Tongue (tissue), 2 donors: Measurements from ENCODE around the gene LINGO1. TPM values are rescaled to one million over a fixed set of nuclear protein-coding genes. Genes with fewer than 3 reads are reported as not detected.

Experiments
- DNase-seq: peaks from one replicate; pipeline ENCODE4 v3.0.0-alpha.2; 2015
- total RNA-seq: library from RNA; depleted of rRNA; stranded (reverse); fragments of >200 nt; gene quantifications from one replicate; pipeline ENCODE4 v1.2.3, GENCODE V29; 2014

The LINGO1 gene
- total RNA-seq, 1 donor from 2014 or later = 2.9 TPM

DNA sequence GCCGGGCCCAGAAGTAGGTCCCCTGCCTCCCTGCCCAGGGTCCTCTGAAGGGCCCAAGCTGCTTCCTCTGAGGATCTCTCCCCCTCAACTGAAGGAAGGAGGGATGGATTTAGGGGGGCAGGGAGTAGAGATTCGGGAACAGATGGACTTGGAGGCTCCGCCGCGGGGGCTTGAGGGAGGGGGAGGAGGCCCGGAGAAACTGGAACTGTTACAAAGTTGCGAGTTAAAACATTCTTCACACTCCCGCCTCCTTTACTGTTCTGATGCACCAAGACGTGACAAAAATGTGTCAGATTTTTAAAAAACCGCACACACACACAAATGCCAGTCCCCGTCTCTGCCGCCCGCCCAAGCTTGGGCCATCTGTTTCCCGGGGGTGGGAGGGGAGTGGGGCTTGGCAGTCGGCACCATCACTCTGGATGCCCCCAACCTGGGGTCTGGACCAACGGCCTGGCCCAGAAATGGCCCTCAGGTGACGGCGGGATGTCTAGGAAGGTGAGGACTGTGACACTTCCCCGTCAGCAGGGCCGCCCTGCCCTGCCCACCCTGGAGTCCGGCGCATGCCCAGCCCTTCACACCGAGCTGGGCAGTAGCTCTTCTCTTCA, 25.0 kb upstream of the LINGO1 start:
- peak; percentile 66 for DNase-seq

DNA sequence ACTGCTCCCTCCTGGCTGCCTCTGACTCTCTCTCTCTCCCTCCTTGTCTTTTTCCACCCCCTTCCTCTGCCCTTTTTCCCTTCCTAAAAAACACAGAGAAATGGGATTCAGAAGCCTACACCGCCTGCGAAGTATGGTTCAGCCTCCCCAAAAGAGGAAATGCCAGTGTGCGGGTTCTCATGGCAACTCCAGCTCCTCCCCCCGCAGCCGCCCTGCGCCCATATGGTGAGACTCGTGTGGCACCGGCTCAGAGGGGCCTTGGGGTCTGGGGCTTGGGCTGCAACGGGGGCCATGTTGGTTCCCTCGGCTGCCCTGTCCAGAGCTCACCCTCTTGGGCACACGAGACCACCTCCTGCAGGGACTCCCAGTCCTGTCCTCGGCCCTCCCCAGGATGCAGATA, 23.6 kb upstream of the LINGO1 start:
- no peak for DNase-seq

DNA sequence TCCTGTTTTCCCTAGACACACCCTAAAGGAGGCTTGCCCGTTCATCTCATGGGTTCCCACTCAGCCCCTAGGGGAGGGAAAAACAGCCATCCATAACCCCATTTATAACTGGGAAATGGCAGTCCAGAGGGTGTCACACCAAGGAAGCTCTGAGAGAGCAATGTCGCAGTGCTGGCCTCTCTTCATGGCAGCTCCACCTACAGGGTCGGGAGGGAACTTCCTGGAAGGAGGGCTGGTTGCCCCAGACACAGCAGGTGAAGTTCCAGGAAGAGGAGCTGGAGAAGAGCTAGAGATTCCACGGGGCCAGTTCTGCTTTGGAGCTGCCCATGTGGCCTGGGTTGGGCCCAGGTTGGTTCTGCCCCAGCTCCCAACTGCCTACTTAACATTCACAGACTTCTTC, 22.3 kb upstream of the LINGO1 start:
- no peak for DNase-seq

DNA sequence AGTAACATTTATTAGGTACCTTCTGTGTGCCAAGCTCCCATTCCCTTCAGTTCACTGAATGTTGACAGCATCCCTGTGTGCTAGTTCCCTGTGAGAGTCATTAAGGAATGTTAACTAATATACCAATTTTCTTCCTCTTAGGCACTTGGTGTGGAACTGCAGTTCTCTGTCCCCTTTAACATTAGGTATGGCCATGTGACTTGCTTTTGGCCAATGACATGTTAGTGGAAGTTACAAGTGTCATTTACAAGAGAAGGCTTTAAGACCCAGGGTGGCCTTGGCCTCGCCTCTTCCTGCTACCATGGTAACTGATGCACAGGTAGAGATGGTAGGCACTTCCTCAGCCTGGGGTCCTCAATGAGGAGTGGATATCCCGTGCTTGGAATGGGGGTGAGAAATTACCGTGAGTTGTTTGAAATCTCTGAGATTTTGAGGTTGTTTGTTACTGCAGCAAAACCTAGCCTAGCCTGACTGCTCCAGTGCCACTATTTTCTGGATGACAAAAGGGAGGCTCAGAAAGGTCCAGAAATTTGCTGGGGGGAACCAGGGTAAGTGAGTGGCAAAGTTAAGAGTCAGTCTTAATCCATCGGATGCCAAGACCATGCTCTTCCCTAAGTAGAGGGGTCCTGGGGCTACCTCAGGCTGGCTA, 21.2 kb upstream of the LINGO1 start:
- no peak for DNase-seq

DNA sequence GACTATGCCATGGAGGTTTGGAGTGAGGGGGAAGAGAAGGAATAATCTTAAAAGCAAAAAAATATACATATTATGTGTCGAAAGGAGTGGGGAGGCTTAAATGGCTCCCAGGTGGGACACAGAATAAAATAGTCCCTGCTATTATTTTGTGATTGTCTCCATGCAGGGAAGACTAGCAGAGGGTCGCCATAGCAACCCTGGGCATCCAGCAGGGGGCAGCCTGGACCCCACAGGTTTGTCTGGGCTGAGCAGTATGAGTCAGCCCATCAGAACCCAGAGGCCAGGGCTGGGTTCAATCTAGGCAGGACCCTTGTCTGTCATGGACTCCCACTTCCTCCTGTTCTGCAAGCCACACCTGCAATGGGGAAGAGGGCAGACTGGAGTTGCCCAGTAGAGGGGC, 17.6 kb upstream of the LINGO1 start:
- no peak for DNase-seq

DNA sequence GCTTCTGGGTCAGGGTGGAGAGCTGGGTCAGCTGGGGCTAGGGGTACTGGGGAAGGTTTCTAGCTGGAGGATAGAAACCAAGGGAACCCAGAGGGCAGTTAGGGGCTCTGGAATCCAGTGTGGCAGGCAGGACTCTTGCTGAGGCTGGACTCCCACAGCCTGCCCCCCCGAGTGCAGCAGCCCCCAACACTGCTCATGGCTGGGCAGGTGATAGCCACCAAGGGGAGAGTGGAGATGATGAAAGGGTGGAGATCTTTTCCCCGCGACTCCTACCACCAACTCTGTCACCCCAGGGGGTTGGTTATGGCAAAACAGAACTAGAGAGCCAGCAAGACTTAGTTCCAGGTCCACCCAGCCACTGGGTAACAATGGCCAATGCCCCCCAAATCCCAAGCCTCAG, 16.9 kb upstream of the LINGO1 start:
- DNase-seq = no peak

DNA sequence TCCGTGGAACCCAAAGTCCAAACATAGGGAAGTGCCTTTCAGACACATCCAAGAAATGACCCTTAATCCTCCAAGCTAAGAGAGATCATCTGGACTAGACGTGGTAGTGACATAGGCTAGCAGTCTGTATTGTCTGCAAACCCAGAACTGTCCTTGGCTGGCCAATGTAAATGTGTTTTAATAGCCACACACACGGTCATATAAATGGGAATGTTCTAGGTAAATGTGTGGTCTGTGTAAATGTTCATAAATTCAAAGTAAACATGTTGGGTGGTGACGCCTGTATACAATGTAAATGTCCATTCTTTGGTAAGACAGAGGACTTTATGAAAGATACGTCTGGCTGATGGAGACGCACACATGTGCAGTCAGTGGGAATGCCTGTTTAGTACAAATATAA, 16.3 kb upstream of the LINGO1 start:
- no peak for DNase-seq

DNA sequence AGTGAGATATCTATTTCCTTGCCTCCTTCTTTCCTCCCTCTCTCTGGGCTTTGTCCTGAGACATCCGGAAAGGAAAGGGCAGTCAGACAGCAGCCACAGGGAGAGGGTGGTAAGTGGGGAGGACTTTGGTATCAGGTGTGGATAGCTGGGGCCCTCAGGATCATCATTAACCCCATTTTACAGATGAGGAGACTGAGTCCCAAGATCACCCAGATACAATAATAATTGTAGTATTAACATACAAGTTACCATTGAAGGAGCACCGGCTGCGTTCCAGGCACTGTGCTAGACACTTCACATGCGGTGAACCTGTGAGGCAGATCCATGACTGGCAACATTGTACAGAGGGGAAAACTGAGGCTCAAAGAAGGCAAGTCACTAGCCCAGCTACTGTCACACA, 15.2 kb upstream of the LINGO1 start:
- no peak for DNase-seq

DNA sequence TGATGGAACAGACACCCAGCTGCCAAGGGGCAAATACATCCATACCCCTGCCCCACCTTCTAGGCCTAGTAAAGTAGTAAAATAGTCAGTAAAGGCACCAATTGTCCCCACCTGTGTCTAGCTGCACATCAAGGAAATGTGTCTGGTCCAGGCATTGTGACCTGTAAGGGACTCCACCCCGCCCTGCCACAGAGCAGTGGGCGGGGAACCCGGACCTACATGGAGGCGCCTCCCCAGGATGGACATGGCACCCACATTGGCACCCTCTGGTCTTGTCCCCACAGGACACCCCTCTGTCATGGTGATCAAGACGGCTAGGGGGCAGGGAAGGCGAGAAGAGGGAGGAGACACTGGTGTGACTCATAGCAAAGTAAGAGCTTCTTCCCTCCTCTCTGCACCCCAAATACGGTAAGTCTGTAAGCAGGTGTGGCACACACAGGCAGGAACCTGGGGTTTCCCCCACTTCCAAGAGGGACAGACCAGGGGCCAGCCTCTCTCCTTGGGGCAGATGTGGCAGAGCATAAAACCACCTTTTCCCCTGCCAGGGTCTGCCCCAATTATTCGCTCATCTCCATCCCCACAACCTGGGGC, 13.5 kb upstream of the LINGO1 start:
- DNase-seq = no peak

DNA sequence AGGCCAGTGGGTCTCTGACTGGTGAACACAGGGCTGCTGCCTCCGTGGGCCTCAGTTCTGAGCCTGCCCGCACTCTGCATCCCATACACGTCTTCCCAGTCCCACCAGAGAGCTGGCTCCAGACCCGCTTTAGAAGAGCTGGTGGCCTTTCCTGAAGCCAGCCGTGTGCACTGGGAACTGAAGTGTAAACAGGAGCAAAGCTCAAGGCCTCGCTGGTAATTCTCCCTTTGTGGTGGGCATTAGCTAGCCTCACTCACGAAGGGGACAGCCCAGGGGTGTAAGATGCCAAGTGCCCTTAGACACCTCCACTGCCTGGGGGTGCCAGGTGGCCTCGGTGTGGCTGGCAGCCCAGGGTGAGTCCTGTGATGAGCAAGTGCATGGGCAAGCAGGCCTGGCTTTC, 12.9 kb upstream of the LINGO1 start:
- no peak for DNase-seq

DNA sequence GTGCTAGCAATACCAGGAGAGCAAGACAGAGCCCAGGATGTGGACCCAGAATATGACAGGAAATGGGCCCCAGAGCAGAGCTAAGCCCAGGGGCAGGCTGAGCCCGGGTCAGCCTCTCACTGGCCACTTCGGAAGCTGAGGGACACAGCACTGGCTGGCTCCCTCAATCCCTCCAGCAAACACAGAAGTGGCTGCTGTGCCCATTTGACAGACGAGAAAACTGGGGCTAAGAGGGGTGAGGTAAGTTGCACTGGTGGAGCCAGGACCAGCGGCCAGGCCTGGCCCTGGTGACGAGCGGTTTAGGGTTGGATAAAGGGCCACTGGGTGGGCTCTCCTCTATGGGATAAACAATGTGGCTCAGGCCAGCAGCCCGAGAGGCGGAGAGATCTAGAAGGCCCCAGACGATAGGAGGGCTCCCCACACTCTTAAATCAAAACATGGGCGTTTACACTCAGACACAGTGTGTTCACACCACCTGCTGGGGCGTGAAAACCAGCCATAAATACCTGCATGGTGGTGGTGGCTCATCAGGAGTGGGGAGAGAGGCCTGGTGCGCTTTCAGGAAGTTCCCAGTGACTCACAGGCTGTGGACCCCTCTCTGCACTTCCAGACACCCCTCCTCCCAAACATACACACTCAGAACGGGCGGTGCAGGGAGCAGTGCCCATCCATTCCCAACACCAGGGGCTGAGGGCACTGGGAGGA, 12.0 kb upstream of the LINGO1 start:
- DNase-seq = no peak

DNA sequence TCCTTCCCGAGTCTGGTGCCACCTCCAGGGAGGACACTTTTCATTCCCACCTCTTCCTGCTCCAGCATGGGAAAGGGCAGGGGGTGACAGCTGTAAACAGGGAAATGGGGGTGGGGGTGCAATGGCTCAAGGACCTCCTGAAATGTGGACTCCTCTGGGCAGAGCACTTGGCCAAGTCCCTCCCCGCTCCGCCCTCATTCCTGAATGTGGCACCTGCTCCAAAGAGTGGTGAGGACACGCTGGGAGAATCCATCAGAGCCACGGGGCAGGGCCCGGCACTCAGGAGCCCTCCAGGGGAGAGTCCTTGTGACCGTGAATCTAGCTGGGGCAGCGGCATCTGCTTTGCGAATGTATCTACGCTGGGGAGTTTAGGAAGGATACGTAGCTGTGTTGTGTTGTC, 11.1 kb upstream of the LINGO1 start:
- no peak for DNase-seq

DNA sequence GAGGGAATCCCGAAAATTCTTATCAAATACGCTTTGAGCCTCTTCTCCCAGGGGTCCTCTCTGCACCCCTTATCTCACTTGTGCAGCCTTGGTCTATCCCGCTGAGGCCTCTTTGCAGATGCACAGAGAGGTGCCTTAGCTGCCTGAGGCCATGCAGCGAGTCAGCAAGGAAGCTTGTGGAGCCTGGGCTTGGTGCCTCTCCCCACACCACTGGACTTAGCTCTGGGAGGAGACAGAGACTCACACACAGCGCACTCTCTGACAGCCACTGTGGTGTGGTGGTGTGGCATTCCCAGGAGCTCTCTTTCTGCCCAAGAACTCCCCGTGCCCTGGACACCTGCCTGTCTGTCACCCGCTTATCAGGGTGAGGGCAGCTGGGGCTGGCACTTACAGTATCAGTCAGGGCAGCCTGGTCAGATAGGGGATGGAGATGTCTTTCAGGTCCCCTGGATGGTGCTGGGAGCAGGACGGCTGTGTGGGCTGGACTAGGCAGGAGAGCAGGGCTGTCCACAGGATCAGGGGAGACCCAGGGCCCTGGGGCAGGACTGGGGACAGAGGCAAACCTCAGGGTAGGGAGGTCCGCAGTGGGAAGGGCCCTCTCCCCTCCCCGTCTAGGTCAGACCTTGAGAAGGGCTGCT, 10.2 kb upstream of the LINGO1 start:
- DNase-seq = no peak

DNA sequence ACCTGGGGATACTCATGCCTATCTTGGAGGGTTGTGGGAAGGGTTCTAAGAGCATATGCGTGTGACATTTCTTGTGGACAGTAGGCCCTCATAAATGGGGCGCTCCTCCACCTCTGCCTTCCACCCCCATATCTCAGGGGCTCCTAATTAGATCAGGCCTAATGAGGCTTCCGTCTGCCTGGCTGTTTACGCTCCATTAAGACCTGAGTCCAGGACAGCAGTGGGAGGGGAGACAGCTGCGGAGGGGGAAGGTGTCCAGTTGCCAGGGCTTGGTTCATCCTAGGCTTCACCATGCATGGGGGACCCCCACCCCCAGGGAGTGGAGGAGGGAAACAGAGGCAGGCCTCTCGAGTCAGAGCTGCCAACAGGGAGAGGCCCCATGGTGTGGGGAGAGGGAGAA, 9.3 kb upstream of the LINGO1 start:
- no peak for DNase-seq

DNA sequence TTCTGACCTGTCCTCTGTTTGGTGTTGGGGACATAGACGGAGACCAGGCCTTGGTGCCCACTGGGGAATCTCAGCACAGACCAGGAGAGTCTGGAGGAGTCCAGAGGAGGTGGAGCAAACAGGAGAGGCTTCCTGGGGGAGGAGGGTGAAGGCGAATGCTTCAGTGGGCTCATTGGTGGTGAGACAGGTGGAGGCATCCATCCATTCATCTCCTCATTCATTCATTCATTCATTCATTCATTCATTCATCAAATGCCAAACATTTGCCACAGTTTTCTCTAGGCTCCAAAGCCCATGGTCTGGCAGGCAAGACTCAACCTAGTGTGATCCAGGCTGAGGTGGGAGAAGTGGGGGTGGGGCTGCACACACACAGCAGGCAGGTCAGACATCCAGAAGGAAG, 7.9 kb upstream of the LINGO1 start:
- DNase-seq = no peak

DNA sequence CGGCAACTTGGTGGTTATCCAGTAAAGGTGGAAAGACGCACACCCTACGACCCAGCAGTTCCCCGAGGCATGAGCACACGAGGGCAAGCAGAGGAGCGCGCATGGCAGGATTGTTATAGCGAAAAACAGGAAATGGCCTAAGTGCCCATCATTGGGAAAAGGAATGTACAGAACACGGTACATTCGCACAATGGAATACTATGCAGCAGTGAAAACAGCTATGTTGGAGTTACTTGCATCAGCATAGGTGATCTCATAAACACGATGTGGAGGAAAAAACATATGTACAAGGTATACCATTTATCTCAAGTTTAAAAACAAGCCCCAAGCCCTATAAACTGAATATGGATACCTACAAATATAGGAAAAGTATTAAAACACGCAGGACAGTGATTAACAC, 6.7 kb upstream of the LINGO1 start:
- DNase-seq = no peak

DNA sequence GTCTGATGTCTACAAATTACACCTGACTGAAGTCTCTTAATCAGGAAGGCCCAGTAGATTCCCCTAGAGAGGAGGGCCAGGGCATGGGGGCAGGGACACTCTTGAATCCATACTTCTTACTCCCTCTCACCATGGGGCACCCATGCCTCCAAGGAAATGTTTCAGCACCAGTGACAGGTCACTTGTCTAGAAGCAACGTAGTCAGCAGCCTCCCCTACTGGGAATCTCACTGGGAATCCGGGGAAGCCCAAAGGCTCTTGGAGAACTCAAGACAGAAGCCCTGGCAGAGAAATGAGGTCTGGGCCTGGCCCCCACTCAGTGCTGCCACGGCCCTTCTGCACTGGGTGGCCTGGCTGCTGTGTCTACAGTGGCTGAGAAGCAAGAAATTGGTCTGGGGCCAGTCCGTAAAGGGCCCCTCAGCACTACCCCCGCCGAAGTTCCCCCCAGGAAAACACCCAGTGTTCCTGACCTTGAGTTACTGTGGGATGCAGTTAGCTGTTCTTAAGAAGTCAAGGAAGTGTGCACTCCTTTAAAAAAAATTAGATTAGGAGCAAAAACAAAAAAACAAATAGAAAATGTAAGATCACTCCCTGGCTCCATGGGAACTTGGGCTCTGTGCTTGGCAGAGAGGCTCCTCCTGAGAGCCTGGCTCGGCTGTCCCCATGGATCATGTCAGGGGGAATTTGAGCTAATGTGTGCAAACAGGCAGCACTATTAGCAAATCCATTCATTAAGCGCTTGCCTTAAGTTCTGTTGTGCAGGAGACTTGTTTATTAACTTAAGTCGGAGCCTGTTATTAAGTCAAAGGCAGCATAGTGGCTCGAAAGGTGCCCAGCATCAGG, 5.4 kb upstream of the LINGO1 start:
- DNase-seq = no peak

DNA sequence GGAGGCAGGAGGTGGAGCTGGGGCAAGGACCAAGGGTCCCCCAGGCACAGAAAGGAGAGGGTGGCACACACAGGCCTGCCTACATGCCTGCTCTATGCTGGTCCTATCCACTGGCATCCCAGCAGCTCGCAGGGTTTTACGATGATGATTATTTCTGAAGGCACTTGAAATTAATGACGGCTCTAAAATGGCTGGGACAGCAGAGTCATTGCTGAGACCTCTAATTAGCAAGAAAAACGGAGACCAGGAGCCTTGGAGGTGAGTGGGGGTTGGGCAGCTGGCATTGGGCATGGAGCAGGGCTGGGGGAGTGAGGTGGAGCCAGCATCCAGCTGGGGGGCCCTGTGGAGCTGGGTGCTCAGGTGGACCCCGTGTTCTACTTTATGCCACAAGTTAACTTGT, 3.5 kb upstream of the LINGO1 start:
- DNase-seq = no peak

DNA sequence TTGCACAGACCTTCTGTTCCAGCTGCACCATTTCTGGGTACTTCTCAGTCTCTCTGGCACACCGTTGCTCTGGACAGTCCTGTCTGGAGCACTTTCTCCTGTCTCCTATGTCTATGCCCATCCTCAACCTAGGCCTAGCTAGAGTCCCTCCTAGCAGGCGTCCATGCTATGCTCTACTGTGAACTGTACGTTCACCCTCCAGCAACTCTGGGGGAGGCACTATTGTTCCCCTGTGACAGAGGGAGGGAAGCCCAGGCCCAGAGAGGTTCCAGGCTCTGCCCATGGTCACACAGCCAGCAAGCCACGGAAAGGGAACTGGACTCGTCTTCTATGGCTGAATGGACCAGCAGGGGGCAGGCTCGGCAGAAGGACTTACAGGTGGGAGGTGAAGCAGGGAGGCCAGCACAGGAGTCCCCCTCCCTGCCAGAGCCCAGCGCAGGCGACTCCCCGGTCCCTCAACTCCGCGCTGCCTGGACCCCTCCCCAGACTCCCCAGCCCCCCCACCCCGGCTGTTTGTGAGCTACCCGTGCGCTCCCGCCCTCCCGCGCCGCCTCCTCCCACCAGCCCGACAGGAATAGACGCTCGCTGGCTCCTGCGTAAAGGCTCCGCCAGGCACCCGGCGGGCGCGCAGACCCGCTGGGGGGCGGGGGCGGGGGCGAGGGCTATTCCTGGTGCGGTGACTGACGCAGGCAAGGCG, 1.7 kb upstream of the LINGO1 start:
- DNase-seq = peak; percentile 70

DNA sequence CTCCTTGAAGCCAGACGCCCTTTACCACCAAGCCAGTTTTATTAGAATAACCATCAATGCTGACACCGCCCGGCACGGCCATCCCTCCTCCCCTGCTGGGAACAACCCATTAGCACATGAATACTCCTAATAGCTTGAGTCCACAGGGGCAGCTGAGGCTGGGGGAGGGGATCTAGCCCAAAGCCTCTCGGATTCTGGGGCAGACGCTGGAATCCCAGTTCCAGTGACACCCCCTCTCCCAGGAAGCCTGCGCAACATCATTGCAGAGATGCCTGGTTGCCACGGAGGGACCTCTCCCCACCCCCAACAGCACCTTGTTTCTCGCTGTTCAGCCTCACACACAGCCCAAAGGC, 1.2 kb upstream of the LINGO1 start:
- DNase-seq = no peak

DNA sequence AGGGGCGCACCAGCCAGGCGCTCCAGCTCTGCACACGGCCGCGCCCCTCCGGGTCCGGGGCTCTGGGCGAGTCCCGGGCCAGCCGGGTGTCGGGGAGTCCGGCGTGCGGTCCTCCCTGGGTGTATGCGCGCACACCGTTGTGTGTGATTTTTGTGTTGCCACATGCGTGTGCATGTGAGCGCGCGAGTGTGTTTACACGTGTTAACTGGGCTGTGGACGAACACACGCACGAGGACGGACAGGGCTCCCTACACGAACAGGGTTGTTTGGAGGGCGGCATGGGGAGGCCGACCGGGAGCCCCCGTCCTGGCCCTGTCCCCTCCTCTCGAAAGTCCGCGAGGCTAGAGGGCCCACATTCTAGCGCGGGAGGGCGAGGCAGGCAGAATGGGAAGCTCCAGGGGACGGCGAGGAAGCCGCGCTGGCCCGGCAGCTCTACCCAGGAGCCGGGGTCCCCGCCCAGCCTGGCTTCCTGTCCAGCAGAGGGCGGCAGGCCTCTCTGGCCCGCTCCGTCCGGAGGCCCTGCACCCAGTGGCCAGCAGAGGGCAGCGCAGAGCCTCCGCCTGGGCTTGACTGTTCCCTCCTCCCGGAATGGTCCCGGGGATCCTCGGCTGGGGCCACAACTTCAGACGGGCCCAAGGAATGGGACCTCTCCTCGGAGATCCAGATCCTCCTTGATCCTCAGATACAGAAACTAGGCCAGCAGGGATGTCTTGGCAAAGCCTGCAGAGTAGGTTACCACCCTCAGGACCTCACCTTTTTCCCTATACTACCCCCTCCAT, 611 bp upstream of the LINGO1 start:
- DNase-seq = peak; percentile 92
